ENCODE measurements around the gene JAZF1. TPM values are rescaled to one million over a fixed set of nuclear protein-coding genes. Genes with fewer than 3 reads are reported as not detected.

The JAZF1 gene
- total and polyA plus RNA-seq, 9 of the 15 experiments (the other 6 are each of a cell fraction or from before 2014, with no cell fraction given), result 0.04 to 0.64 (median 0.11) TPM; not detected in 3

- H4K20me1 ChIP-seq (replicated peaks; ENCODE audit: control insufficient read depth, insufficient read depth, low read length), result no peaks in the 10 kb centered on the region
- CTCF ChIA-PET (ENCODE audit: low intra/inter-chr PET ratio), result no interaction called here
- in situ Hi-C loops (cut with MboI) (loop anchor here (5.0 kb wide), 1 partner anchor 813 kb away; the partner anchor contains the start of gene HOXA13), intact Hi-C loops (cut with micrococcal nuclease) (no loop called here)
- POLR2A ChIA-PET, result no interaction called here
- no peak for TF ChIP-seq MEIS2 (IDR thresholded peaks at IDR 0.05; ENCODE audit: partially characterized antibody)
- no peak for TF ChIP-seq ID3 (CRISPR knock-in tag; IDR thresholded peaks at IDR 0.05)
- no peak for TF ChIP-seq ID3 (tag; IDR thresholded peaks at IDR 0.05)
- TF ChIP-seq ZNF766 (CRISPR knock-in tag; conservative IDR thresholded peaks at IDR 0.05), result no peak
- no peak for TF ChIP-seq ELK3 (CRISPR knock-in tag; IDR thresholded peaks at IDR 0.05)
- 0 out of 2 replicates have a peak, but pooled peaks have one; percentile 29 for TF ChIP-seq L3MBTL2 (IDR thresholded peaks at IDR 0.05)
- TF ChIP-seq YBX1 (IDR thresholded peaks at IDR 0.05), result no peak
- TF ChIP-seq RBM34 (IDR thresholded peaks at IDR 0.05; ENCODE audit: borderline replicate concordance, insufficient read depth, low read length), result no peak
- TF ChIP-seq ZNF778 (CRISPR knock-in tag; IDR thresholded peaks at IDR 0.05), result no peak
- TF ChIP-seq ZNF316 (IDR thresholded peaks at IDR 0.05), result peak; percentile 63
- TF ChIP-seq ZNF830 (CRISPR knock-in tag; IDR thresholded peaks at IDR 0.05), result no peak
- 0 out of 2 replicates have a peak, but pooled peaks have one; percentile 6 for TF ChIP-seq C11orf30 (IDR thresholded peaks at IDR 0.05; ENCODE audit: low read depth)
- no peak for TF ChIP-seq JUND (IDR thresholded peaks at IDR 0.05; ENCODE audit: borderline replicate concordance, low read depth, low read length)
- no peak for TF ChIP-seq JUND (tag; IDR thresholded peaks at IDR 0.05; ENCODE audit: borderline replicate concordance, low read depth, low read length)
- H3K9me1 ChIP-seq (ENCODE audit: control insufficient read depth, insufficient read depth, low read length), result no peaks in the 10 kb centered on the region
- no peaks in the 10 kb centered on the region for H3K4me1 ChIP-seq (replicated peaks in 1 of 2; ENCODE audit: control insufficient read depth in 2 of 2, insufficient read depth in 2 of 2, low read length in 2 of 2)
- no peak overlapping the region for H2AFZ ChIP-seq (ENCODE audit: low read depth, low read length)
- H3K36me3 ChIP-seq (ENCODE audit: control insufficient read depth, insufficient read depth, low read length), result no peaks in the 10 kb centered on the region
- FAIRE-seq (no peak), DNase-seq (ENCODE audit: extremely low read depth in 1 of 4, low spot score in 3 of 4) (no peak), ATAC-seq (no peak)
- peaks cover 10 to 20% of the 10 kb centered on the region in 2 experiments; a peak in 4 of 5 replicates for H3K27me3 ChIP-seq (ENCODE audit: control insufficient read depth in 2 of 2, insufficient read depth in 2 of 2, low read length in 2 of 2)
- no peaks in the 10 kb centered on the region for H3K79me2 ChIP-seq (ENCODE audit: control insufficient read depth, insufficient read depth, low read length)
- H3K27ac ChIP-seq (ENCODE audit: extremely low read depth, low read depth, low read length), result no peak overlapping the region
- H3K4me3 ChIP-seq, result no peak overlapping the region
- WGBS (ENCODE audit: insufficient coverage, low coverage, missing lambda C conversion rate), result 3% methylated on average over 4 of the region's 4 CpGs
- no TSS peak for BruUV-seq (replicated peaks)
- H3K9ac ChIP-seq (ENCODE audit: insufficient read depth in 1 of 2, low read depth in 2 of 2, low read length in 2 of 2), result no peak overlapping the region
- no peak overlapping the region for H3K4me2 ChIP-seq (ENCODE audit: insufficient read depth, low read length)
- no peaks in the 10 kb centered on the region for H3K9me3 ChIP-seq (replicated peaks; ENCODE audit: control insufficient read depth, insufficient read depth, low read depth, low read length)
These were observed 165.4 kb downstream of the JAZF1 start for GRCh38 chr7:28015169-28015568.

Measured in K562 (cell line).